HepG2 (cell line): ENCODE results near the gene PARVB. TPM values are rescaled to one million over a fixed set of nuclear protein-coding genes. Genes with fewer than 3 reads are reported as not detected.

Experiments used
- ATAC-seq: fragments of 200-7000 bp; cut with Tn5 transposase; 3 replicates; pipeline ENCODE4 v1.9.1; 2020; ENCODE audit warnings: mild to moderate bottlenecking, moderate library complexity
- BruUV-seq: library from RNA; stranded (reverse); fragments of 400-500 nt; replicated peaks from 2 replicates; lab custom pipeline; 2021; lab: Mats Ljungman, UMichigan
- CTCF ChIA-PET: fragments of 300-600 bp; formaldehyde crosslinking; extraction: SDS; loops from one replicate; lab custom pipeline; 2021; ENCODE audit warnings: low total read pairs, inconsistent platforms, low intra/inter-chr PET ratio; lab: Yijun Ruan, JAX
- POLR2A ChIA-PET: fragments of 350-600 bp; sonication (Branson Sonifier 250); formaldehyde crosslinking; loops from one replicate; lab custom pipeline; 2020; ENCODE audit warnings: antibody characterized with exemption, inconsistent platforms; lab: Yijun Ruan, JAX
- DNase-seq: peaks from one replicate; pipeline ENCODE4 v3.0.0-alpha.2; 2015; ENCODE audit warnings: low spot score
- FAIRE-seq: peaks from 3 replicates; lab custom pipeline; 2011; peaks lifted over from hg19 to GRCh38; lab: Jason Lieb, UNC
- H2AFZ ChIP-seq: one replicate; pipeline ENCODE4 v1.6.1; 2011; ENCODE audit warnings: low read length, inconsistent platforms
- H3K27ac ChIP-seq: fragments of 300-600 bp; 3 replicates; pipeline ENCODE4 v1.8.0; 2011; ENCODE audit warnings: mixed run types, mild to moderate bottlenecking, mixed read lengths, low read length, inconsistent platforms; ENCODE audit not compliant: insufficient read depth; ENCODE audit errors: extremely low read length
- H3K27me3 ChIP-seq, 2 experiments: fragments of 200-600 bp in 1 of 2; 2 replicates in 1 of 2; 3 replicates in 1 of 2; pipeline versions ENCODE4 v1.6.0 to v1.8.0; 2011; ENCODE audit warnings: low read length in 2 of 2, mild to moderate bottlenecking in 2 of 2, moderate library complexity in 2 of 2, inconsistent platforms in 1 of 2; ENCODE audit not compliant: insufficient read depth in 2 of 2, control insufficient read depth in 1 of 2
- H3K36me3 ChIP-seq, 2 experiments: fragments of 200-600 bp in 1 of 2; replicated peaks in 1 of 2; 2 replicates in 1 of 2; 3 replicates in 1 of 2; pipeline versions ENCODE4 v1.5.1 to v1.8.0; 2011; ENCODE audit warnings: low read length in 2 of 2, inconsistent platforms in 1 of 2; ENCODE audit not compliant: insufficient read depth in 2 of 2, control insufficient read depth in 1 of 2
- H3K4me1 ChIP-seq: 2 replicates; pipeline ENCODE4 v1.5.1; 2012; ENCODE audit warnings: low read length, inconsistent platforms; ENCODE audit not compliant: insufficient read depth
- H3K4me2 ChIP-seq: 2 replicates; pipeline ENCODE4 v1.6.0; 2011; ENCODE audit warnings: low read depth, low read length, inconsistent platforms
- H3K4me3 ChIP-seq, 3 experiments: fragments of 200-600 bp in 1 of 3; sonication (generic), shearing (Covaris generic) in 1 of 3; replicated peaks in 1 of 3; 2 replicates each; pipeline ENCODE4 v1.5.1; 2011 to 2016; ENCODE audit warnings: low read length in 3 of 3, inconsistent platforms in 2 of 3, low read depth in 2 of 3, mild to moderate bottlenecking in 2 of 3, control low read depth in 1 of 3, mixed read lengths in 1 of 3; ENCODE audit not compliant: insufficient read depth in 1 of 3
- H3K79me2 ChIP-seq: one replicate; pipeline ENCODE4 v1.6.1; 2011; ENCODE audit warnings: low read length, inconsistent platforms; ENCODE audit not compliant: insufficient read depth
- H3K9ac ChIP-seq: 2 replicates; pipeline ENCODE4 v1.6.0; 2011; ENCODE audit warnings: mild to moderate bottlenecking, low read depth, low read length, inconsistent platforms; ENCODE audit not compliant: insufficient read depth
- H3K9me3 ChIP-seq: 2 replicates; pipeline ENCODE4 v1.5.1; 2012; ENCODE audit warnings: mild to moderate bottlenecking, low read length
- H4K20me1 ChIP-seq: 2 replicates; pipeline ENCODE4 v1.6.0; 2011; ENCODE audit warnings: inconsistent platforms, mild to moderate bottlenecking, low read length, moderate library complexity; ENCODE audit not compliant: insufficient read depth
- SP4 ChIP-seq: sonication (generic); formaldehyde crosslinking; IDR thresholded peaks from 2 replicates; pipeline ENCODE4 v1.8.1; 2023; ENCODE audit warnings: mild to moderate bottlenecking, missing genetic modification reagents
- ZNF589 ChIP-seq: sonication (generic); formaldehyde crosslinking; conservative IDR thresholded peaks from 2 replicates; pipeline ENCODE4 v1.8.0; 2022; ENCODE audit warnings: mild to moderate bottlenecking, moderate library complexity, missing genetic modification reagents
- WGBS: methylation state at CpG from one replicate; pipeline ENCODE4 v1.1.6; 2017; ENCODE audit warnings: low lambda C conversion rate; 5-methylcytosine and 5-hydroxymethylcytosine counted together
- in situ Hi-C: cut with HindIII; loops from 2 replicates; pipeline ENCODE4 v1.10.0; 2017; ENCODE audit warnings: low pct_unique_long_range_greater_than_20kb; ENCODE audit not compliant: extremely low pct_ligation_motif_present
- intact Hi-C: fragments of 100-400 bp; cut with micrococcal nuclease; formaldehyde crosslinking; loops from one replicate; pipeline ENCODE4 v1.10.0; 2022; ENCODE audit not compliant: unreplicated experiment
- polyA plus RNA-seq, 8 experiments: library from polyadenylated mRNA; depleted of rRNA in 3 of 8; stranded (reverse) in 7 of 8; unstranded in 1 of 8; fragments of >200 nt; fragmentation: Illumina TruSeq in 4 of 8; extraction: Trizol in 4 of 8; gene quantifications; 2 replicates each; pipeline versions ENCODE4 v1.2.1 to v1.2.3, GENCODE V29; 2011 to 2016; ENCODE audit warnings: low read depth in 4 of 8, missing spikeins in 1 of 8, mixed read lengths in 1 of 8; ENCODE audit not compliant: insufficient read depth in 1 of 8
- total RNA-seq, 5 experiments: library from RNA; depleted of rRNA; stranded (reverse); fragments of >200 nt; fragmentation: Illumina TruSeq; extraction: Trizol; gene quantifications; 2 replicates each; pipeline ENCODE4 v1.2.3, GENCODE V29; 2016; ENCODE audit warnings: low read depth in 1 of 5

Gene PARVB
- total and polyA plus RNA-seq, 2 of the 13 experiments (the other 11 are each of a cell fraction or from before 2014, with no cell fraction given), result 0.11 to 0.15 TPM

GRCh38 chr22:44057401-44057987, 33.4 kb downstream of the PARVB start:
- ATAC-seq (no peak), DNase-seq (no peak), FAIRE-seq (no peak)
- Histone ChIP-seq H2AFZ (no peak overlapping the region), H3K27me3 (no peaks in the 10 kb centered on the region), H3K27ac (no peak overlapping the region), H3K9ac (no peak overlapping the region), H3K4me2 (no peak overlapping the region), H3K79me2 (no peaks in the 10 kb centered on the region), H4K20me1 (no peaks in the 10 kb centered on the region), H3K4me3 (no peak overlapping the region), H3K36me3 (no peaks in the 10 kb centered on the region), H3K4me1 (no peaks in the 10 kb centered on the region), H3K9me3 (no peaks in the 10 kb centered on the region)
- ChIA-PET CTCF (no interaction called here), POLR2A (no interaction called here)
- no peak for TF ChIP-seq SP4 (CRISPR knock-in tag)
- intact Hi-C loops (no loop called here), in situ Hi-C loops (no loop called here)
- WGBS, result 60% methylated on average over 8 of the region's 11 CpGs
- BruUV-seq, result no TSS peak

GRCh38 chr22:44063462-44064371, 39.6 kb downstream of the PARVB start:
- Histone ChIP-seq H3K27ac (no peak overlapping the region), H3K79me2 (no peaks in the 10 kb centered on the region), H4K20me1 (no peaks in the 10 kb centered on the region), H3K9me3 (no peaks in the 10 kb centered on the region), H3K9ac (no peak overlapping the region), H3K4me1 (no peaks in the 10 kb centered on the region), H2AFZ (no peak overlapping the region), H3K4me2 (no peak overlapping the region), H3K36me3 (no peaks in the 10 kb centered on the region), H3K27me3 (0 out of 5 replicates have a peak, but pooled peaks cover 0 to 3% of the 10 kb centered on the region in 2 experiments), H3K4me3 (no peak overlapping the region)
- BruUV-seq, result no TSS peak
- intact Hi-C loops, result no loop called here
- WGBS, result 75% methylated on average over 12 of the region's 35 CpGs
- ChIA-PET POLR2A (no interaction called here), CTCF (no interaction called here)
- in situ Hi-C loops, result no loop called here
- no peak for ATAC-seq
- DNase-seq, result no peak
- FAIRE-seq, result no peak
- no peak for TF ChIP-seq ZNF589 (CRISPR knock-in tag)
